Activated CD4-positive, alpha-beta T cell treated with anti-CD3 and anti-CD28 coated beads, Interleukin-2, amount 10 ng/mL, durations not matched to agents 7 days and 5 days (primary cell): ENCODE results near the gene TMEM167B. TPM values are rescaled to one million over a fixed set of nuclear protein-coding genes. Genes with fewer than 3 reads are reported as not detected.
"Not testable (repeated sequence)": the region's sequence is repeated elsewhere in the genome, so short reads cannot be mapped to it uniquely, and the experiment has no call there.

Experiments used
- CTCF ChIA-PET: fragments of 350-600 bp; sonication (Branson Sonifier 250); formaldehyde crosslinking; loops from one replicate; lab custom pipeline; 2021; ENCODE audit warnings: antibody characterized with exemption; lab: Charles Lee
- POLR2A ChIA-PET: fragments of 350-600 bp; sonication (Branson Sonifier 250); formaldehyde crosslinking; loops from one replicate; lab custom pipeline; 2021; ENCODE audit warnings: antibody characterized with exemption; lab: Charles Lee
- DNase-seq: peaks from one replicate; pipeline ENCODE4 v3.0.0-alpha.2; 2020
- H3K27ac Mint-ChIP-seq: one replicate; pipeline ENCODE4 v1.8.0; 2021; ENCODE audit warnings: mild to moderate bottlenecking, moderate library complexity, mixed read lengths
- H3K27me3 Mint-ChIP-seq: one replicate; pipeline ENCODE4 v1.8.0; 2021; ENCODE audit warnings: mixed read lengths
- H3K36me3 Mint-ChIP-seq: one replicate; pipeline ENCODE4 v1.8.0; 2021; ENCODE audit warnings: low read depth, mixed read lengths
- H3K4me1 Mint-ChIP-seq: one replicate; pipeline ENCODE4 v1.8.0; 2021; ENCODE audit warnings: mixed read lengths
- H3K4me3 Mint-ChIP-seq: one replicate; pipeline ENCODE4 v1.8.0; 2021; ENCODE audit warnings: mild to moderate bottlenecking, moderate library complexity, mixed read lengths
- H3K9me3 Mint-ChIP-seq: one replicate; pipeline ENCODE4 v1.8.0; 2021; ENCODE audit warnings: mixed read lengths
- total RNA-seq, 2 experiments: library from RNA; stranded (reverse); gene quantifications; one replicate each; pipeline ENCODE4 v1.2.3, GENCODE V29; 2021

The TMEM167B gene
- 10 to 100 TPM; 27.6 to 29.1 TPM for total RNA-seq

DNA sequence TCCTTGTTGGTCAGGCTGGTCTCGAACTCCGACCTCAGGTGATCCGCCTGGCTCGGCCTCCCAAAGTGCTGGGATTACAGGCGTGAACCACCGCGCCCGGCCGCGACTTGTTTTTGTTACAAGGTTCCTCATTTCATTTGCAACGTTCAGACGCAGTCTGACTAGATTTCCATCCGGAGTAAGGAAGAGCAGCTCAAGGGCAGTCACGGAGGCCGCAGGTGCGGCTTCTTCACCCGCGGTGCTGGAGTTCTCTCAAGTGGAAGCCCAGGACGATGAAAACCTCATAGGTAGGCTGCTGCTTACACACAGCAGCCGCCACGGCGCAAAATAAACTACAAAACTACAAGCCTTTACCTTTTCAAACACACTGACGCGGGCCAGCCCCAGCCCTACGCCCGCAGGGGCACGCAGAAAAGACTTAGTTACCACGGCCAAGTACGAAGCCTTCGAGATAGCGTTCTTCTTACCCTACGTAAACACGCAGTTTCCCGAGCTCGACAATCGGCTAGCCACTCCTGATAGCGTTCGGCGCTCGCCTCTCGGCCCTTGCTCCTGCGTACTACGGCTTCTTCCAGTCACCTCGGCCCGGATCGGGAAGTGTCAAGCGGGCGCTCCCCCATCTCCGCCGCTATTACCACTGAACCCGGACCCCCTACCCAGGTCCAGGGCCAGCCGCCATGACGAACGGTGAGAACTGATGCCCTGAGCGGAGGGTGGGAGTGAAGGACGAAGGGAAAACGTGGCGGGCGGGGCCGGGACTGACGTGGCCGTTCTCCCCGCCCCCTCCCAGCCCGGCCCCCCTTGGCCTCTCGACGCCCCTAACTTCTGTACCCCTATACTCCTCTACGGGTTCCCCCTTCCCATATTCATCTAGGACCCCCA lies at the start of gene TMEM167B:
TSS of gene TMEM167B (plus strand) at position 569 of the 882 bp plus-strand sequence. CDS start at position 678, 109 bp downstream.
- Mint-ChIP-seq H3K36me3 (peaks cover 31% of the 10 kb centered on the region), H3K9me3 (no peaks in the 10 kb centered on the region), H3K27ac (peak within 1 kb of the TSS; percentile 97), H3K4me1 (peaks cover 37% of the 10 kb centered on the region), H3K27me3 (no peaks in the 10 kb centered on the region), H3K4me3 (peak within 1 kb of the TSS; percentile 80)
- ChIA-PET POLR2A (interaction anchor here (0.6 to 1.6 kb wide), 2 partner anchors 10 to 20 kb away, joined by 3 to 8 read pairs; no protein-coding TSS in a partner anchor), CTCF (interaction anchor here (0.6 to 1.7 kb wide), 7 partner anchors 9 to 556 kb away, joined by 3 to 21 read pairs (median 3); a partner anchor contains a TSS)
- peak; percentile 93 for DNase-seq

- CTCF ChIA-PET: interaction anchor here (0.7 to 1.5 kb wide), 2 partner anchors 17 to 59 kb away, joined by 4 read pairs; no protein-coding TSS in a partner anchor
- DNase-seq: peak; percentile 43
- Mint-ChIP-seq H3K4me1 (peaks cover 18% of the 10 kb centered on the region), H3K4me3 (peak overlapping the region; percentile 83), H3K36me3 (no peaks in the 10 kb centered on the region), H3K9me3 (peaks cover 2% of the 10 kb centered on the region), H3K27me3 (peaks cover 3% of the 10 kb centered on the region), H3K27ac (peak overlapping the region; percentile 90)
- POLR2A ChIA-PET: interaction anchor here (1.4 kb wide), 1 partner anchor 59 kb away, joined by 3 read pairs; no protein-coding TSS in a partner anchor
Measured at GRCh38 chr1:109040989-109041620, 49.5 kb upstream of the TMEM167B start.

DNA sequence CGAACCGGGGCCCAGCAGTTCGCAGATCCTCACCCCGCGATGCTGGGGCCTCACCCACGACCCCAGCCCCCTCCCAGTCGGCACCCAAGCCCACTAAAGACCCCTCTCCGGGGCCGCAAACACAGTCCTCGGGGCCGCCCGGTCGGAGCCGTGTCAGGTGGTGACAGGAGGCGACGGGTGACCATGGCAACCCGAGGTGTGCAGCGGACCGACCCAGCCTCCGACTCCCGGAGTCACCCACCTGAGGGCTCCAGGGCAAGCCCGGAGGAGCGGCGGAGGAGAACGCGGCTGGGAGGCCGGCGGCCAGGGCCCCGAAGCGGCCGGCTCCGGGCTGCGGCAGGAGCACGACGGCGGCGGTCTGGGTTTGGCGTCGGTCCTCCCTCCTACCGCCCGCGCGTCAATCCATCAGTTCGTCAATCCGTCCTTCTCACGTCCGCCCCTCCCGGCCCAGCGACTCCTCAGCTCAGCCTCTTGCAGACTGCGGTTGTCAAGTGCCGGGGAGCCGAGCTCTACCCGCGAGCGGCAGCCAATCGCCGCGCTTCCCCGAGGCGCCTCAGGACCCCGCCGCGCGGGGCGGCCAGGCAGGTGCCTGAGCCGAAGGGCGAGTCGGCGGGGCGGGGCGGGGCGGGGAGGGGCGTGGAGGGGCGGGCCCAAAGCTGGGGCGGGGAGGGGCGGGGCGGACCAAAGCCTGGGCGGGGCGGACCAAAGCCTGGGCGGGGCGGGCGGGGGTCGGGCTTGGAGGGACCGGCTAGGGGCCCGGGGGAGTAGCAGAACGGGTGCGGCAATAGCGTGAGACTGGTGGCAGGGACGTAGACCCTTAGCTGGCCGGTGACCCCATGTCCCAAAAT lies 48.7 kb upstream of the TMEM167B start, which contains the start of gene WDR47:
TSS of gene WDR47 (minus strand) at position 482 of the 848 bp plus-strand sequence. CDS start 18,590 bp downstream, outside the sequence.
- peak within 1 kb of the TSS; percentile 90 for H3K27ac Mint-ChIP-seq
- DNase-seq: peak; percentile 97
- peaks cover 6% of the 10 kb centered on the region for H3K27me3 Mint-ChIP-seq
- no peaks in the 10 kb centered on the region for H3K36me3 Mint-ChIP-seq
- ChIA-PET POLR2A (interaction anchor here (1.4 kb wide), 1 partner anchor 58 kb away, joined by 3 read pairs; no protein-coding TSS in a partner anchor), CTCF (interaction anchor here (0.7 to 1.5 kb wide), 4 partner anchors 16 to 70 kb away, joined by 3 to 4 read pairs (median 4); no protein-coding TSS in a partner anchor)
- peaks cover 18% of the 10 kb centered on the region for H3K4me1 Mint-ChIP-seq
- peak within 1 kb of the TSS; percentile 83 for H3K4me3 Mint-ChIP-seq
- H3K9me3 Mint-ChIP-seq: peaks cover 2% of the 10 kb centered on the region

DNA sequence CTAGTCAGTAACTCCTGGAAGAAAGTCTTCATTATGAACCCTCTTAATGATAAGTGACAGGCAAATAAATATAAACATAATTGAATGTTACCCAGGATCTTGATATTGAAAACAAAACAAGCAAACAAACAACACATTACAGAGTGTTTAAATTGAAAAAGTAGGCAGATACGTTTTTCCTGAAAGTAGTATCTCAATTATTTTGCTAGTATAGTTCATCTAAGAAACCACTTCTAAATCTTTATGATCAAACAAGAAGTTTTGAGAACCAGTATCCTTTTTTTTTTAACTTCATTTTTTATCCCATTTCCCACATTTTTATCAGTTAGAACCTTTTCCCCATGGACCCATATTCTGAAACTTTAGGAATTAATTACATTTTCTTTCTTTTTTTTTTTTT lies 45.0 kb upstream of the TMEM167B start:
- CTCF ChIA-PET: no interaction called here
- Mint-ChIP-seq H3K27me3 (peaks cover 15% of the 10 kb centered on the region), H3K36me3 (no peaks in the 10 kb centered on the region), H3K4me1 (peaks cover 11% of the 10 kb centered on the region), H3K27ac (no peak overlapping the region), H3K4me3 (no peak overlapping the region), H3K9me3 (no peaks in the 10 kb centered on the region)
- DNase-seq: no peak
- POLR2A ChIA-PET: no interaction called here

GRCh38 chr1:109046671-109047070 lies 43.9 kb upstream of the TMEM167B start:
- ChIA-PET POLR2A (no interaction called here), CTCF (interaction anchor here (1.2 kb wide), 1 partner anchor 42 kb away, joined by 3 read pairs; no protein-coding TSS in a partner anchor)
- no peaks in the 10 kb centered on the region for H3K9me3 Mint-ChIP-seq
- H3K4me3 Mint-ChIP-seq: no peak overlapping the region
- no peak for DNase-seq
- no peak overlapping the region for H3K27ac Mint-ChIP-seq
- peaks cover 6% of the 10 kb centered on the region for H3K4me1 Mint-ChIP-seq
- no peaks in the 10 kb centered on the region for H3K36me3 Mint-ChIP-seq
- peaks cover 15% of the 10 kb centered on the region for H3K27me3 Mint-ChIP-seq

GRCh38 chr1:109047339-109047738 lies 43.2 kb upstream of the TMEM167B start:
- Mint-ChIP-seq H3K9me3 (no peaks in the 10 kb centered on the region), H3K36me3 (no peaks in the 10 kb centered on the region), H3K4me1 (peaks cover 6% of the 10 kb centered on the region), H3K27ac (no peak overlapping the region), H3K4me3 (no peak overlapping the region), H3K27me3 (peaks cover 15% of the 10 kb centered on the region)
- POLR2A ChIA-PET: no interaction called here
- CTCF ChIA-PET: interaction anchor here (0.6 kb wide), 2 partner anchors 11 to 171 kb away, joined by 4 read pairs; partner anchors contain the start of gene GPSM2
- no peak for DNase-seq

GRCh38 chr1:109048335-109048734 lies 42.2 kb upstream of the TMEM167B start:
- no peak for DNase-seq
- peaks cover 15% of the 10 kb centered on the region for H3K27me3 Mint-ChIP-seq
- no peaks in the 10 kb centered on the region for H3K9me3 Mint-ChIP-seq
- H3K4me3 Mint-ChIP-seq: no peak overlapping the region
- H3K36me3 Mint-ChIP-seq: no peaks in the 10 kb centered on the region
- CTCF ChIA-PET: interaction anchor here (1.4 kb wide), 1 partner anchor 43 kb away, joined by 4 read pairs; the partner anchor contains the start of gene TMEM167B
- H3K27ac Mint-ChIP-seq: no peak overlapping the region
- peaks cover 2% of the 10 kb centered on the region for H3K4me1 Mint-ChIP-seq
- POLR2A ChIA-PET: no interaction called here

GRCh38 chr1:109050228-109050995 lies 40.2 kb upstream of the TMEM167B start:
- Mint-ChIP-seq H3K4me3 (no peak overlapping the region), H3K9me3 (no peaks in the 10 kb centered on the region), H3K4me1 (peaks cover 1% of the 10 kb centered on the region), H3K27ac (no peak overlapping the region), H3K27me3 (peaks cover 12% of the 10 kb centered on the region), H3K36me3 (no peaks in the 10 kb centered on the region)
- ChIA-PET POLR2A (no interaction called here), CTCF (interaction anchor here (1.0 kb wide), 1 partner anchor 81 kb away, joined by 3 read pairs; no protein-coding TSS in a partner anchor)
- no peak for DNase-seq

- H3K27ac Mint-ChIP-seq, POLR2A ChIA-PET, H3K9me3 Mint-ChIP-seq, H3K27me3 Mint-ChIP-seq, H3K4me1 Mint-ChIP-seq, H3K36me3 Mint-ChIP-seq, DNase-seq, CTCF ChIA-PET, H3K4me3 Mint-ChIP-seq: not testable (repeated sequence)
Measured at GRCh38 chr1:109052145-109052544, 38.4 kb upstream of the TMEM167B start.

DNA sequence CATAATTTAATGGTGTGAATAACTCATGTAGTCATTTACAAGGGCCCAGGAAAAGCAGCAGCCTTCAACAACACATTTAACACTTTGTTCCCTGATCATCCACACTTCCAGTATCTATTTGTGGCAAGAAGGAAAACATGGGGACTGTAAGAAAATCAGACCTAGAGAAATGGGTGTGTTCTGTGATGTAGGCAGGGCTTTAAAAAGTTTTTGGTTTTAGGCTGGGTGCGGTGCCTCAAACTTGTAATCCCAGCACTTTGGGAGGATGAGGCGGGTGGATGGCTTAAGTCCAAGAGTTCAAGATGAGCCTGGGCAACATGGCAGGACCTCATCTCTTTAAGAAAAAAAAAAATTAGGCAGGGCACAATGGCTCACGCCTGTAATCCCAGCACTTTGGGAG lies 34.5 kb upstream of the TMEM167B start:
- Mint-ChIP-seq H3K9me3 (no peaks in the 10 kb centered on the region), H3K4me3 (no peak overlapping the region), H3K4me1 (no peaks in the 10 kb centered on the region), H3K36me3 (no peaks in the 10 kb centered on the region), H3K27ac (no peak overlapping the region), H3K27me3 (no peaks in the 10 kb centered on the region)
- DNase-seq: no peak
- POLR2A ChIA-PET: no interaction called here
- CTCF ChIA-PET: no interaction called here

- no peak overlapping the region for H3K27ac Mint-ChIP-seq
- no peak for DNase-seq
- H3K36me3 Mint-ChIP-seq: peaks cover 2% of the 10 kb centered on the region
- no peaks in the 10 kb centered on the region for H3K9me3 Mint-ChIP-seq
- H3K4me3 Mint-ChIP-seq: no peak overlapping the region
- ChIA-PET POLR2A (no interaction called here), CTCF (no interaction called here)
- H3K4me1 Mint-ChIP-seq: no peaks in the 10 kb centered on the region
- no peaks in the 10 kb centered on the region for H3K27me3 Mint-ChIP-seq
Measured at GRCh38 chr1:109059026-109059425, 31.5 kb upstream of the TMEM167B start.
